Amniotic epithelial cell (primary cell): ENCODE data around the gene MOCS2.
"Not testable (repeated sequence)": the region's sequence is repeated elsewhere in the genome, so short reads cannot be mapped to it uniquely, and the experiment has no call there.

Experiments
- DNase-seq: peaks from one replicate; pipeline ENCODE4 v3.0.0-alpha.2; 2010; ENCODE audit warnings: low read depth

The MOCS2 gene, protein sequence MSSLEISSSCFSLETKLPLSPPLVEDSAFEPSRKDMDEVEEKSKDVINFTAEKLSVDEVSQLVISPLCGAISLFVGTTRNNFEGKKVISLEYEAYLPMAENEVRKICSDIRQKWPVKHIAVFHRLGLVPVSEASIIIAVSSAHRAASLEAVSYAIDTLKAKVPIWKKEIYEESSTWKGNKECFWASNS

GRCh38 chr5:53109443-53110127, at the start of gene MOCS2:
TSS of gene MOCS2 (minus strand) at chr5:53109757. CDS start at chr5:53107174, 2,583 bp downstream.
- peak; percentile 78 for DNase-seq

DNA sequence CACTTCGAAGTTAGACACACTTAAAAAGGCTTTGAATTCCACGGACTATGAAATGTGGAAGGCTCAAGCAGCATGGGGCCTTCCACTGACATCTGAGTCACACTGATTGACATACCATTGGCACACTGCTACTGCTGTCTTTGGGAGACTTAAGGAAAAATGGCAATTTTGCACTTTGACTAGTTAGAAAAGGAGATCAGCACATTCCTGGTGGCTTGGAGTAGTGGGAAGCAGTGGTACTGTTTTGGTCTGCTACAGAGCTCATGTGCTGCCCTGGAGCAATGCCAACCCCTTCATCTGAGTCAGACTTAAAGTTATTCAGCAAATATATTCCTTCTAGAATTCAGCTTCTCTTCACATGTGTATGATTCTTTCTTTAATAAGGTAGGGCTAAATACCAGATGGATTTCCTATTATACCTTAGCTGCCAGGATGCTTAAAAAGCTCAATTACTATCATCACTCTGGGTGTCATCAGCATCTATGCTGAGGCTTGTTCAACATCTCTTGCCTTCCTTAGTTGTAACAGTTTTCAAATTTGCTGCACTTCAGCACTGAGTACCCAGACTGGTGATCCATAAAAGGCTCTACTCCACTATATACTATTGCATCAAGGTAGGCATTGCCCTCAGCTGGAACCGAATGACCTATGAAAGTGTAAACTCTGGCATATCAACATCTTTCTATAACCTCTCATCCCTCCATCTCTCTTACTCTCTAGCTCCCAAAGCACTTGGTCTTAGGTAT, 42.3 kb upstream of the MOCS2 start:
- DNase-seq: peak; percentile 81

GRCh38 chr5:53133020-53133419, 23.5 kb upstream of the MOCS2 start:
- no peak for DNase-seq

DNA sequence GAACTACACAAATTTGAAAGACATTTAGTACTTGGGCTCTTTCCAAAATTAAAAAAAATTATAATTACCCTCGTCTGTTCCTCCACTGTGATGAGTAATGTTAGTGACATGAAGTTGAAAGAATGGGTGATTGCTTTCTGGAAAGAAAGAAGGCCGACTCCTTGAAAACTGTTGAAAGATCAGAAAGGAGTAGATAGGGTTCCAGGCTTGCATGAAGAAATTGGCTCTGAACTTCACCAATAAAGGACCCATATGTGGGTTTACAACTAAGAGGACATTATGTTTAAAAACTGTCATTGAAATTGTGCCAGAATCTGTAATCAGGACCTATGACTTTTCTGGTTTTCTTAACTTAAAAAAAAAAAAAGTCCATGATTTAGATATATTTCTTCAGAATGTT, 20.7 kb upstream of the MOCS2 start:
- peak; percentile 3 for DNase-seq

DNA sequence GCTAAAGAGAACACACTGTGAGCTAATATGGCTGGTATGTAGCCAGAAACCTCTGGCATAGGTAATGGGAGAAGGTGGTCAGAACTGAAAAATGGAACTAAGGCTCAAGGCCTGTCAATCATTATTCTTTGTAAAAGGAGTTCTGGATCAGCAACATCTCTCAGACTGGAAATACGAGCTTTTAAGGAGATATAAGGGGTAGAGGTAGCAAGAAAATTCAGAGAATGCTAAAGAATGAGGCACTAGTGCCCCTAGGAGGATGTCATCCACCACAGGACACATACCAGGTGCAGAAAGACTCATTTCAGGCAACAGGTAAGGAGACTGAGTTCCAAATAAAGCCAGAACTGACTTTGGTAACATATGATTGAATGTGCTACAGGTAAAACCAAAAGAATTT, 18.9 kb upstream of the MOCS2 start:
- no peak for DNase-seq

DNA sequence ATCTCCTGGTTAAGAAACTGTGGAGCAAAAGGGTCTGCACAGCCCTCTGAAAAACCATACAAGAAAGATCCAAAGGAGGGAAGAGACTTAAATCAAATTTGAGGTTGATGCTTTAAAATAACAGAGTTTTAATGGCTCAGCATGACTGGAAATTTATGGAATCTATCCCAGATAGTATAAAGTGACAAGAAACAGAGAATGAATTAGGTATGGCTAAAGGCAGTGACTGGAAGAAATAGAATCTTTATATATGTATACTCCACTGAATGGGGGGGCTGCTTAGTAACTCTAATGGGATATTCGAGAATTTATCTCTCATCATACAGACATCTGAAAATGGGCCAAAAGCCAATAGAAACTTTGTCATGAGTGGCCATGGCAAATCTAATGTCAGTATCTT, 17.6 kb upstream of the MOCS2 start:
- DNase-seq: no peak

DNA sequence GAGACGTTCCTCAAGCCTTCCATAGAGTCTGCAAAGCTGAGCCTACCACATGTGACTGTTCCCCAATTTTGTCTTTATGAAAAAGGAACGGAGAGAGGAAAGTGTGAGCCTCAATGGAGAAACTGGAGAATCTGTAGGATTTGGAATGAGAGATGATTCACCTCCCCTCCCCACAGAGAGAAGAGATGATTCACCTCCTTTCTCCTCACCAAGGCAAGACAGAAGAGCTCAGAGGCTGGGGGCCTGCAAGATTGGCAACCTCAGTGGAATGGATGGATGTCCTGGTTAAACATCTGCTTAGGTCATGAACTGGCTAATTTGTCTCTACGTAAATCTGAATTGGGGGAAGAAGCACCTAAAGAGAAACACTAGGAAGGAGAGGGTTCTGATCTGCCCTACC, 17.0 kb upstream of the MOCS2 start:
- DNase-seq: peak; percentile 64

DNA sequence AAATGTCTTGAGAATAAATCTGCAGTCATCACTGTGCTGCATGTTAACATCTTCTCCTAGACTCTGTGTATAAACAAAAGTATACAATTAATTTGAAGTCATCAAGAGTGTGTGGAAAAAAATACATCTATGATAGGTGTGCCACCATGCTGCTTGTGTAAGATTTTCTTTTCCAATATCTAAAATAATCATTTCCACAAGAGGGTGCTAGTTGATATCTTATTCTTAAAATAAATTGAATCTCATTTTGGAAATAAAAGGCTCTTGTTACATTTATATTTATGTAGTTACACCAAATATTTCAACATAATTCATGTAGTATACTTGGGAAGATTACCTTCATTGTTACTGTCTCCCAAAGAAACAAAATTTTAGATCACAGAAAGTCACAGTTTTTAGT, 14.1 kb upstream of the MOCS2 start:
- peak; percentile 13 for DNase-seq

DNA sequence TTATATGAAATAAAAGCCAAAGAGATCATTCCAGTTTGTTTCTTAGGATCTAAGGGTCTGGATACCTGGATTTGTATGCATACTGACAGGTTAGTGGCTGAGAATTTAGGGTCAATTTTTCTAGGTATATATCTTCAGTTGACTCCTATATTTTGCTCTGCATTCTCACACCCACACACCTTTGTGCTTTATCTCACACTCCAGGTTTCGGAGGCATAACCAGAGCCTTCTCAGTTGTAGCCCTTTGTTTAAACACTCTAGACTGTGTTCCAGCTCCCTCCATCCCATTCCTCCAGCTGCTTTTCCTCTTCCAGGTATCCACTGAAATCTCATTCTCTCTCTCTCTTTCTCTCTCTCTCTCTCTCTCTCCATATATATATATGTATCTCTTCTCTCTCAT, 10.6 kb upstream of the MOCS2 start:
- DNase-seq: no peak

GRCh38 chr5:53118879-53119278, 9.3 kb upstream of the MOCS2 start:
- DNase-seq: no peak

DNA sequence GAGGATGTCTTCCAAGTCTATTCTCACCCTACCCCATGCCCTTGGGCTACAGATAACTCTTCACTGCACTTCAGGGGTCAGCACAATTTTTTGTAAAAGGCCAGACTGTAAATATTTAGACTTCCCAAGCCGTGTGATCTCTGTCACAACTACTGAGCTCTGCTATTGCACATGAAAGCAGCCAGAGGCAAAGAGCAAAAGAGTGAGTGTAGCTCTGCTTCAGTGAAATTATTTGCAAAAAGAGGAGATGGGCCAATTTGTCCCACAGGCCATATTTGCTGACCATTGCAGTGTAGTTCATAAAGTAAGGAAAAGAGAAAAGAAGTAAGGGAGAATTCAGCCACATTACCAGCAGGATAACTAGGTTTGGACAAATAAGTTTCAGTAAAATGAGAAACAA, 7.0 kb upstream of the MOCS2 start:
- DNase-seq: no peak

DNA sequence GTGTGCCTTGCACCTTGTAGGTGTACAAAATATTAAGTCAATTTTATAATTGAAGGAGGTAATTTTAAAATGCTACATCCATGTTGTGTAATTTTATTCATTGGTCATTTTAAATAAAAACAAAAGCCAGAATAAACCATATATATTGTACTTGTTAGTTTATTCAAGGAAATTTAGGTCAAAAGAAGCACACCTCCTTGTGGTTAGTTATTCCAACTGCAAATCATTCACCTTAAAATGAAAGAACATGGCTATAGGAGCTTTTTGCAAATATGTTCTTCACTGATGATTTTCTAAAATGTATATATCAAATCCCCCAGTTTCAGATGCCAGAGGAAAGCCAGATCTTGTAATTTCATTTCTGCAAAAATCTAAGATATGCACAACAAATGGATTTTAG, 5.4 kb upstream of the MOCS2 start:
- DNase-seq: peak; percentile 34

- no peak for DNase-seq
Measured at GRCh38 chr5:53113947-53114346, 4.4 kb upstream of the MOCS2 start.

DNA sequence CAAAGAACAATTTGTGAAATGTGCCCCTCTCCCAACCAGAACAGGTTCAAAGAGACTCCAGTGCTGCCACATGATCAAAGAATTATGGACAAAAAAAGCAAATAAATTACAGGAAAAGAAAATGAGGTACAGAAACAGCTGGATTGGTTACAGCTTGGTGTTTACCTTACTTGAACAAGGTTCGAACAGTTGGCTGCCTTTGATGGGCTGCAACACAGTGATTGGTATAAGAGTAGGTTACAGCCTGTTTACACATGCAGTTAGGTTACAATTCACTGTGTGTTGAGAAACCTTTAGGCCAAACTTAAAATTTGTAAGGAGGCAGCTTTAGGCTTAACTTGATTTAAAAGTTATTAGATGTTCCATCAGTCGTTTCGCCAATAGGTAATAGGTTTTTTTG, 3.4 kb upstream of the MOCS2 start:
- no peak for DNase-seq

- DNase-seq: not testable (repeated sequence)
Measured at GRCh38 chr5:53112307-53112706, 2.8 kb upstream of the MOCS2 start.

- no peak for DNase-seq
Measured at GRCh38 chr5:53111139-53111538, 1.6 kb upstream of the MOCS2 start.

GRCh38 chr5:53110156-53110555, 599 bp upstream of the MOCS2 start:
- DNase-seq: no peak

- peak; percentile 35 for DNase-seq
Measured at GRCh38 chr5:53109056-53109442, 508 bp downstream of the MOCS2 start.

DNA sequence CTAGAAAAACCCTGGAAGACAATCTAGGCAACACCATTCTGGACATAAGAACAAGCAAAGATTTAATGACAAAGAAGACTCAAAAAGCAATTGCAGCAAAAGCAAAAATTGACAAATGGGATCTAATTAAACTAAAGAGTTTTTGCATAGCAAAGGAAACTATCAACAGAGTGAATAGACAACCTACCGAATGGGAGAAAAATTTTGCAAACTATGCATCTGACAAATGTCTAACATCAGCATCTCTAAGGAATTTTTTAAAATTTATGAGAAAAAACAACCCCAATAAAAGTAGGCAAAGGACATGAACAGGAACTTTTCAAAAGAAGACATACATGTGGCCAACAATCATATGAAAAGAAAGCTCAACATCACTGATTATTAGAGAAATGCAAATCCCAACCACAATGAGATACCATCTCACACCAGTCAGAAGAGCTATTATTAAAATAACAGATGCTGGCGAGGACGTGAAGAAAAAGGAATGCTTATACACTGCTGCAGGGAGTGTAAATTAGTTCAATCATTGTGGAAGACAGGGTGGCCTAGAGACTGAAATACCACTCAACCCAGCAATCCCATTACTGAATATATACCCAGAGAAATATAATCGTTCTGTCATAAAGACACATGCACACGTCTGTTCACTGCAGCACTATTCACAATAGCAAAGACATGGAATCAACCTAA, 3.8 kb downstream of the MOCS2 start:
- no peak for DNase-seq

- no peak for DNase-seq
Measured at GRCh38 chr5:53100606-53101005, 9.0 kb downstream of the MOCS2 start.

DNA sequence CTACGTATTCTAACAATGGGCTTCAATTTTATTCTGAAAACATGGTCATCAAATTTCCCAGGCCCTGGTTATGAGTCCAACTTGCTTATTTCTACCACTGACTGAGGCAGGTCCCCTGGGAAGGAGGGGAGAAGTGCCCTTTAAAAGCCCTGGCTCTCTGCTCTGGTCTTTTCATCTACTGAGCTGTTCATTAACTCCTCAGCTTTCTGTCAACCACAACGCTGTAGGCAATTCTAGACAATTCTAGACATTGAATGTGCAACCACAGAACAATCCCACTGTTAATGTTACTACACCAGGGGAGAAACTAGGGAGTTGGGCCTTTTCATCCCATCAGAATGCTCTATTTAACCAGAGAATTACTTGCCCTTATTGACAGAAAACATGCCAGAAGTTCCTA, 10.0 kb downstream of the MOCS2 start:
- DNase-seq: peak; percentile 59

- peak; percentile 63 for DNase-seq
Measured at GRCh38 chr5:53095931-53096525, 13.5 kb downstream of the MOCS2 start.
